K562 treated with DMSO at 1 percent for 48 hours (cell line): Measurements from ENCODE around the gene PEAK3. TPM values are rescaled to one million over a fixed set of nuclear protein-coding genes. Genes with fewer than 3 reads are reported as not detected.

Experiments used
- total RNA-seq: library from RNA; unstranded; fragments of 300-600 nt; gene quantifications from 2 replicates; pipeline ENCODE4 v1.2.3, GENCODE V29; 2022; ENCODE audit warnings: low replicate concordance; ENCODE audit errors: extremely low read depth

Gene PEAK3, protein sequence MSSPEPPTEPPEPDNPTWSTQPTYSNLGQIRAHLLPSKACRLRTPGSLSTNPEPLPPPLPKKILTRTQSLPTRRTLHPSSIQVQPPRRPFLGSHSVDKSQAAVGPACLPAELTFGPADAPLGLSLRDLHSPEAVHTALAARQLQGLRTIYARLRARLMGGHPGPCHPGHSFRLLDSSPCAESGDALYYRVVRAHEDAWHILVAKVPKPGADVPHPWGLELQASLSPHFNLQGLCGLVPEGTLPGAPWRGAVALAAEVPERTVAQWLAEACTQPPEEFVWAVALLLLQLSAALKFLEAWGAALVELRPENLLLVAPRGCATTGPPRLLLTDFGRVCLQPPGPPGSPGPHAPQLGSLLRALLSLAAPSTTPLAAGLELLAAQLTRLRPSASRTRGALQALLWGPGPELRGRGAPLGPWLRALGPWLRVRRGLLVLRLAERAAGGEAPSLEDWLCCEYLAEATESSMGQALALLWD
- not detected in 2 replicates for total RNA-seq

DNA sequence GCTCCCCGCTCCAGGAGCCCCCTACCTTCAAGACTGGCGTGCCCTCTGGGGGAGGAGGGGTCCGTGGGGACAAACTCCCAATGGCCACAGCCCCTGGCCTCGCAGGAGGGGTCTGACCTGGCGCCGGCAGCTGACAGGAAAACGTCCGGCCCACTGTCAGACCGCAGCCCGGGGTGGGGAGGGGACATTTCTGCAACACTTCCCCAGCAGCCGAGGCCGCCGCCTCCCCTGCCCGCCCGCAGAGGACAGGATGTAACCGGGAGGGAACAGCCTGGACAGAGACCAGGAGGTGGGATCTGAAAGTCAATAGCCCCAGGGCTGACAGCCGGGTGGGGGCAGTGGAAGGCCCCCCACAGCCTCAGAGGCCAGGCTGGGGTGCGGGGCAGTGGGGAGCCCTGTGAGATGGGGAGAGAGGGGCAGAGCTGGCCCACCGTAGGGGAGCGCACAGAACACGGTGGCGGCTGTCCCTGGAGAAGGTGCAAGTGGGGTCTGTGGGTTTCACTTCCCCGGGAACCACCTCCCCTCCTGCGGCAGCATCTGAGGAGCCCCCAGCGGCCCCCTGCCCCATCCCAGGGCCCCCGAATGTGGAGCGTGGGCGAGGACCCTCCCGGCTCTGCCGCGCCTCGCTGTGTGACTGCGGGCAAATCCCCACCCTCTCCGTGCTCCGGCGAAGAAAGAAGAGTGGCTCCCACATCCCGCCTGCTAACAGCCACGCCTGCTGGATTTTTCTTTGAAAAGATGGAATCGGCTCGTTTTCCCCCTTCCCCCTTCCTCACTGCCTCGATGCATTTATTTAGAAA is at the start of gene PEAK3:
Gene PEAK3, minus strand, starts transcription at position 114 of the 800 bp plus-strand sequence. CDS start 1,244 bp downstream, outside the sequence.

DNA sequence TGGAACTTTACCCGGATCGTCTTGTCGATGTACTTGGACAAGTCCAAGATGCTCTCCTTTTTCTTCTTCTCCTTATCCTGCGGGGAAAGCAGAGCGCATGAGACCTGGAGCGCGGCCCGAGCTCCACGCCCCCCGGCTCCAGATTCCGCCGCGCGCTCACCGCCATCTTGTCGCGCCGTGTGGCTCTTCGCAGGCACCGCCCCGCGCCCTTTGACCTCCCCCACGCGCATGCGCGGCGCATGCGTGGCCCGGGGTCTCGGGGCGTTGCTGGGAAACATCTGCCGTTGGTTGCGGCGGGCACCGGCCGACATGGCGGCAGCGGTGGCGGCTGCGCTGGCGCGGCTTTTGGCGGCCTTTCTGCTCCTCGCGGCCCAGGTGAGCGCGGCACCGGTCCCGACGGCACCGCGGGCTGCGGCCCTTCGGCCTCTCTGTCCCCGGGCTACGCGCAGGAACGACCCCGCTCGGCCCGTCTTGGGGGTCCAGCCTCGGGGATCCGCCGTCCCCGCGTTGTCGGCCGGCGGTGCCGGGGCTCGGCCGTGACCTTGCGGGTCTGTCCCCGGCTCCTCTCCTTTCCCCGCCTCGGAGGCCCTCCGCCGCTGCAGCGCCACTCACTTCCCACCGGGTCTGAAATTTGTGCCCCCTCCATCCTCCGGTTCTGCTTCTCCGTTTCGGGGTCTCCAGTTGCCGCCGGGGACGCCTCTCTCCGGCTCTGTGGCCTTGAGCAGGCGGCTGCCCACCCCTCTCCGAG is 46.6 kb upstream of the PEAK3 start, which contains the start of the genes LSM7 and SPPL2B:
Gene LSM7, minus strand, starts transcription at position 186 of the 748 bp plus-strand sequence. Its CDS starts 20 bp downstream, at position 166.
Gene SPPL2B, plus strand, starts transcription at position 284 of the 748 bp plus-strand sequence. Its CDS starts 26 bp downstream, at position 310.

DNA sequence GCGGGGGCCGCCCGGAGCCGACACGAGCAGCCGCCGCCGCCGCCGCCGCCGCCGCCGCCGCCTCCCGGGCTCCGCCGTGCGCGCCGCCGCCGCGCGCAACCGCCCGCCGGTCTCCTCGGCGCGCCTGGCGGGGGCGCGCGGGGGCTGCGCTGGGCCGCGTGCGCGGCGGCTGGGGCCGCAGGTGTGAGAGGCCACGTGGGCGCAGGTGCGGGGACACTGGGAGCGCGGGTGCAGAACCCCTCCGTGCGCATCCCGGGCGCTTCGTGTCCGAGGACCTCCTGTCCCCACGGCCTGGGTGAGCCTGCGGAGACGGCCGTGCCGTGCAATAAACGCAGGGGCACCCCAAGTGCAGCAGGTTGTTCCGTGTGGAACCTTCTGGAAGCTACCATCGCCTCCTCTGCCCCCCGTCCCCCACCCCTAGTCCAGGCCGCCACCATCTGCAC is 26.2 kb upstream of the PEAK3 start, which contains the start of gene LINGO3:
Gene LINGO3, minus strand, starts transcription at position 41 of the 443 bp plus-strand sequence. CDS start 16,378 bp downstream, outside the sequence.

DNA sequence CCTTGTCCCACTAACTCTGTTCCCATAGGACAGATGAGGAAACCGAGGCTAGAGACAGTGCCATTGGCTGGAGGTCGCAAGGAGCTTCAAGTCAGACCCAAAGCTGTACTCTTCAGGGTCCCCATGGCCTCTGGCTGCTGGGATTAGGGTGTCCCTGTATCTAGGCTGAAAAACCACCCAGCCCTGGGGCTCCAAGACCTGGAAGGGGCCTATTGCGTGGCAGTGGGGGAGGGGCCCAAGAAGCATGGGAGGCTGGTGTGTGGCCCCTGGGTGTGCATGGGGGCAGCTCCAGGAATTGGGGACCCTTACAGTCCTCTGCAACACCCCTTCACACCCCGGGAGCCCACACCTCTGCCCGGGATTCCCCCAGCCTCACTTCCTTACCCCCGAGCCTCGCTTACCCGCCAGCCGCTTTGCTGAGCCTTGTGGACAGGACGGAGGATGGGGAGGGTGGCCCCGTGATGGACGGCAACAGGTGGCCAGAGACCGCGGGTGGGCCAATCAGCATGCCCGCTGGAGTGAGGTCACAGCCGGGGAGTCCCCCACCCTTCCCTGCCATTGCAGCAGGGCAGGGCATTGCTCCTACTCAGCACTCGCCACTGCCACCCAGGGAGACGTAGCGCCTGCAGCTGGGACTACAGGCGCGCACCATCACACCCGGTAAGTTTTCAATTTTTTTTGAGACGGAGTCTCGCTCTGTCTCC is 25.8 kb downstream of the PEAK3 start, which contains the start of gene JSRP1:
Gene JSRP1, minus strand, starts transcription at position 436 of the 704 bp plus-strand sequence. CDS start 1,103 bp downstream, outside the sequence.

DNA sequence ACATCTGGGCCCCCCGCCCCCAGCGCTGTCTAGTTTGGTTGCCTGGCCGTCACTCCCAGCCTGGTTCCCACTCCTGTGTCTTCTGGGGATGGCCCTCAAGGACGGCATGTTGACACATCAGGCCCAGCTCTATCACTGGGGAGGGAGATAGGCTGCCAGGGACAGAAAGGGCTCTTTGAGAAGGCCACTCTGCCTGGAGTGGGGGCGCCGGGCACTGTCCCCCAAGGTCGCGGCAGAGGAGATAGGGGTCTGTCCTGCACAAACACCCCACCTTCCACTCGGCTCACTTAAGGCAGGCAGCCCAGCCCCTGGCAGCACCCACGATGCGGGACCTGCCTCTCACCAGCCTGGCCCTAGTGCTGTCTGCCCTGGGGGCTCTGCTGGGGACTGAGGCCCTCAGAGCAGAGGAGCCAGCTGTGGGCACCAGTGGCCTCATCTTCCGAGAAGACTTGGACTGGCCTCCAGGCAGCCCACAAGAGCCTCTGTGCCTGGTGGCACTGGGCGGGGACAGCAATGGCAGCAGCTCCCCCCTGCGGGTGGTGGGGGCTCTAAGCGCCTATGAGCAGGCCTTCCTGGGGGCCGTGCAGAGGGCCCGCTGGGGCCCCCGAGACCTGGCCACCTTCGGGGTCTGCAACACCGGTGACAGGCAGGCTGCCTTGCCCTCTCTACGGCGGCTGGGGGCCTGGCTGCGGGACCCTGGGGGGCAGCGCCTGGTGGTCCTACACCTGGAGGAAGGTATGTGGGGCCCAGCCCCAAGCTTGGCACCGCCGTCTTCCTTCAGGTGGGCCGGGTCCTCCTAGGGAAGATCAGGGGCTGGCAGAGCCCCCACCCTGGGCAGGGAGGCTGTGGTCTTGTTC is 32.7 kb downstream of the PEAK3 start, which contains the start of gene AMH:
Gene AMH, plus strand, starts transcription at position 314 of the 857 bp plus-strand sequence. Its CDS starts 10 bp downstream, at position 324.

DNA sequence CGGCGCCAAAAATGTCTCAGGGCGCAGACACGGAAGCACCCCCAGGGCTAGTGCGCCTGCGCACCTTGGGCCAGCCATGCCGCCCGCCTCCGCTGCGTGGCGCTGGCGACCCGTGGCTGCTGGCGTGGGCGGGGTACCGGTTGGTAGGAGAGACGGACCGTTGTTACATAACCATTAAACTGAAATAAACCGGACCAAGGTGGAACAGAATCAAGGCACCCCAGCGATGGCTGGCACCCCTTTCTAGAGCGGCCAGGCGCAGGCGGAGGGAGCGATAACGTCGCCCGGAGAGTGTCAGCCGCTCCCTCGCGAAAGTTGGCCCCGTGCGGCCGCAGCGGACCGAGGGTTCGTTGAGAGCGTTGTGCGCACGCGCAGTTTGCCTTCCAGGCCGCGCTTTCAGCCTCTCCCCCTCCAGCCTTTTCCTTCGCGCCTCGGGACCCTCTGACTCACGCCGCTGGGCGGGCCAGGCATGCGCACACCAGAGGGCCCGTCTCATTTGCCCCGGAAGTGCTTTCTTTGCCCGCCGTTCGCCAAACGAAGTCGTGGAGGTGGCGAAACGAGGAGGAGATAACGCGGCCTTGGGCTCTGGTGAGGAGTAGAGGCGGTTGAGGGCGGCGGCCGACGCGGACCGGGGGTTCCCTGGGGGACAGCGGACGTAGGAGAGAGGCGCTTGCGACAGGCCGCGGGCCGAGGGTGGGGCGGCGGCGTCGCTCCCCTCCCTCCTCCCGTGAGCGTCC is 45.5 kb downstream of the PEAK3 start, which contains the start of the genes PLEKHJ1 and SF3A2:
Gene PLEKHJ1, minus strand, starts transcription at position 16 of the 737 bp plus-strand sequence. CDS start 81 bp downstream, outside the sequence.
Gene SF3A2, plus strand, starts transcription at position 511 of the 737 bp plus-strand sequence. CDS start 6,595 bp downstream, outside the sequence.

Other genes starting within 250 kb of the PEAK3 start
- 245 TPM in 1 of 2 replicates, not detected in the other for gene MKNK2, start 230.9 kb downstream of the PEAK3 start, total RNA-seq
- not detected in 2 replicates for gene MOB3A, start 185.8 kb downstream of the PEAK3 start, total RNA-seq
- gene IZUMO4, start 185.3 kb downstream of the PEAK3 start, total RNA-seq: not detected in 2 replicates
- gene AP3D1, start 130.6 kb downstream of the PEAK3 start, total RNA-seq: 532 TPM in 1 of 2 replicates, not detected in the other
- gene DOT1L, start 118.2 kb downstream of the PEAK3 start, total RNA-seq: not detected in 2 replicates
- 447 TPM in 1 of 2 replicates, not detected in the other for gene PLEKHJ1, start 45.8 kb downstream of the PEAK3 start, total RNA-seq
- gene SF3A2, start 45.4 kb downstream of the PEAK3 start, total RNA-seq: not detected in 2 replicates
- 225 TPM in 1 of 2 replicates, not detected in the other for gene AMH, start 32.9 kb downstream of the PEAK3 start, total RNA-seq
- not detected in 2 replicates for gene JSRP1, start 25.8 kb downstream of the PEAK3 start, total RNA-seq
- not detected in 2 replicates for gene LINGO3, start 26.0 kb upstream of the PEAK3 start, total RNA-seq
- gene LSM7, start 46.4 kb upstream of the PEAK3 start, total RNA-seq: not detected in 2 replicates
- gene SPPL2B, start 46.5 kb upstream of the PEAK3 start, total RNA-seq: not detected in 2 replicates
- not detected in 2 replicates for gene TMPRSS9, start 78.1 kb upstream of the PEAK3 start, total RNA-seq
- gene TIMM13, start 145.4 kb upstream of the PEAK3 start, total RNA-seq: not detected in 2 replicates
- gene LMNB2, start 174.8 kb upstream of the PEAK3 start, total RNA-seq: not detected in 2 replicates
- not detected in 2 replicates for gene GADD45B, start 194.0 kb upstream of the PEAK3 start, total RNA-seq